Measurements from ENCODE around the gene CPNE5.
"Not testable (repeated sequence)": the region's sequence is repeated elsewhere in the genome, so short reads cannot be mapped to it uniquely, and the experiment has no call there.

CPNE5 gene

GRCh38 chr6:36721369-36722140, 117.7 kb downstream of the CPNE5 start:
- DNase-seq = no peak

- no peak for DNase-seq
These were observed 118.7 kb downstream of the CPNE5 start for GRCh38 chr6:36720251-36721141.

GRCh38 chr6:36719126-36719525, 120.1 kb downstream of the CPNE5 start:
- no peak for DNase-seq

GRCh38 chr6:36718560-36718959, 120.7 kb downstream of the CPNE5 start:
- no peak for DNase-seq

- no peak for DNase-seq
These were observed 121.2 kb downstream of the CPNE5 start for GRCh38 chr6:36717871-36718540.

GRCh38 chr6:36717231-36717825, 121.9 kb downstream of the CPNE5 start:
- no peak for DNase-seq

- DNase-seq = no peak
These were observed 122.7 kb downstream of the CPNE5 start for GRCh38 chr6:36716476-36717093.

GRCh38 chr6:36715469-36715868, 123.8 kb downstream of the CPNE5 start:
- DNase-seq = no peak

- no peak for DNase-seq
These were observed 124.7 kb downstream of the CPNE5 start for GRCh38 chr6:36714511-36714910.

- DNase-seq = no peak
These were observed 125.4 kb downstream of the CPNE5 start for GRCh38 chr6:36713846-36714245.

- no peak for DNase-seq
These were observed 126.4 kb downstream of the CPNE5 start for GRCh38 chr6:36712816-36713215.

- no peak for DNase-seq
These were observed 132.9 kb downstream of the CPNE5 start for GRCh38 chr6:36706339-36706738.

- DNase-seq = not testable (repeated sequence)
These were observed 134.2 kb downstream of the CPNE5 start for GRCh38 chr6:36704961-36705577.

- no peak for DNase-seq
These were observed 135.3 kb downstream of the CPNE5 start for GRCh38 chr6:36703982-36704381.

GRCh38 chr6:36703081-36703606, 136.1 kb downstream of the CPNE5 start:
- no peak for DNase-seq

GRCh38 chr6:36702656-36703055, 136.6 kb downstream of the CPNE5 start:
- DNase-seq = no peak

- no peak for DNase-seq
These were observed 137.7 kb downstream of the CPNE5 start for GRCh38 chr6:36701401-36701991.

- DNase-seq = no peak
These were observed 138.4 kb downstream of the CPNE5 start for GRCh38 chr6:36700831-36701230.

GRCh38 chr6:36700071-36700812, 139.0 kb downstream of the CPNE5 start:
- no peak for DNase-seq

- no peak for DNase-seq
These were observed 139.9 kb downstream of the CPNE5 start for GRCh38 chr6:36699348-36699747.

All from fibroblast of skin of abdomen (primary cell).